ENCODE results near the gene CMIP. TPM values are rescaled to one million over a fixed set of nuclear protein-coding genes. Genes with fewer than 3 reads are reported as not detected.

Gene CMIP
- total RNA-seq, 1 donor from 2014 or later: 163 TPM

DNA sequence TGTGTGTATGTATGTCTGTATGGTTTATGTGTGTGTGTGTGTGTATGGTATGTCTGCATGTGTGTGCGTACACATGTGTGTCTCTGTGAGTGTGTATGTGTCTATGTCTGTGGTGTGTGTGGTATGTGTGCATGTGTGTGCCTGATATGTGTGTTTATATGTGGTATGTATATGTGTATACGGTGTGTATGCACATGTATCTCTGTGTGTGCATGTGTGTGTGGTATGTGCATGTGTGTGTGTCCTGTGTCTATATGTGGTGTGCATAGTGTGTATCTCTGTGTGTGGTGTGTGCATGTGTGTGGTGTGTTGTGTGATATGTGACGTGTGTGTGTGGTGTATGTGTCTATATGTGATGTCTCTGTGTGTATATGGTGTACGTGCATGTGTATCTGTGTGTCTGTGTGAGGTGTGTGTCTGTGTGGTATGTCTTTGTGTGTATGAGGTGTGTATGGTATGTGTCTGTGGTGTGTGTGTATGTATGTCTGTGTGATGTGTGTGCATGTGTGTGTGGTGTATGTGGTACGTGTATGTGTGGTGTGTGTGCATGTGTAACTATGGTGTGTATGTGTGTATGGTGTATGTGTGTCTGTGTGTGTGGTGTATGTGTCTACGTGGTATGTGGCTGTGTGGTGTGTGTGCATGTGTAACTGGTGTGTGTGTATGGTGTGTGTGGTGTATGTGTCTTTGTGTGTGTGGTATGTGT, 170.2 kb downstream of the CMIP start:
- H3K27me3 Mint-ChIP-seq (ENCODE audit: unreplicated experiment): peaks cover 9% of the 10 kb centered on the region
- peaks cover 7% of the 10 kb centered on the region for H3K9me3 Mint-ChIP-seq (ENCODE audit: unreplicated experiment)
- no peak overlapping the region for H3K4me3 Mint-ChIP-seq (ENCODE audit: unreplicated experiment)
- DNase-seq: no peak
- no peak overlapping the region for H3K27ac Mint-ChIP-seq (ENCODE audit: unreplicated experiment)
- H3K4me1 Mint-ChIP-seq (ENCODE audit: low read depth, unreplicated experiment): peaks cover 11% of the 10 kb centered on the region
- TF ChIP-seq, protein P1, sequence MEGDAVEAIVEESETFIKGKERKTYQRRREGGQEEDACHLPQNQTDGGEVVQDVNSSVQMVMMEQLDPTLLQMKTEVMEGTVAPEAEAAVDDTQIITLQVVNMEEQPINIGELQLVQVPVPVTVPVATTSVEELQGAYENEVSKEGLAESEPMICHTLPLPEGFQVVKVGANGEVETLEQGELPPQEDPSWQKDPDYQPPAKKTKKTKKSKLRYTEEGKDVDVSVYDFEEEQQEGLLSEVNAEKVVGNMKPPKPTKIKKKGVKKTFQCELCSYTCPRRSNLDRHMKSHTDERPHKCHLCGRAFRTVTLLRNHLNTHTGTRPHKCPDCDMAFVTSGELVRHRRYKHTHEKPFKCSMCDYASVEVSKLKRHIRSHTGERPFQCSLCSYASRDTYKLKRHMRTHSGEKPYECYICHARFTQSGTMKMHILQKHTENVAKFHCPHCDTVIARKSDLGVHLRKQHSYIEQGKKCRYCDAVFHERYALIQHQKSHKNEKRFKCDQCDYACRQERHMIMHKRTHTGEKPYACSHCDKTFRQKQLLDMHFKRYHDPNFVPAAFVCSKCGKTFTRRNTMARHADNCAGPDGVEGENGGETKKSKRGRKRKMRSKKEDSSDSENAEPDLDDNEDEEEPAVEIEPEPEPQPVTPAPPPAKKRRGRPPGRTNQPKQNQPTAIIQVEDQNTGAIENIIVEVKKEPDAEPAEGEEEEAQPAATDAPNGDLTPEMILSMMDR (IDR thresholded peaks at IDR 0.05; ENCODE audit: partially characterized antibody, unreplicated experiment): no peak
- H3K36me3 Mint-ChIP-seq (ENCODE audit: unreplicated experiment): no peaks in the 10 kb centered on the region

DNA sequence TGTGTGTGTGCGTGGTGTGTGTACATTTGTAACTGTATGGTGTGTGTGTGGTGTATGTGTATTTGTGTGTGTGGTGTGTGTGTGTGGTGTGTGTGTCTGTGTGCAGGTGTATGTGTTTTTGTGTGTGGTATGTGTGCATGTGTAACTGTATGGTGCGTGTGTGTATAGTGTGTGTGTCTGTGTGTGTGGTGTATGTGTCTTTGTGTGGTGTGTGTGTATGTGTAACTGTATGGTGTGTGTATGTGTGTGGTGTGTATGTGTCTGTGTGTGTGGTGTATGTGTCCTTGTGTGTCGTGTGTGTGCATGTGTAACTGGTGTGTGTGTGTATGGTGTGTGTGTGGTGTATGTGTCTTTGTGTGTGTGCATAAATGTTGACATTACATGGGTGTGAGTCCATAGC, 170.8 kb downstream of the CMIP start:
- TF ChIP-seq, protein P1 (IDR thresholded peaks at IDR 0.05; ENCODE audit: partially characterized antibody, unreplicated experiment): no peak
- Mint-ChIP-seq H3K4me1 (ENCODE audit: low read depth, unreplicated experiment) (peaks cover 10% of the 10 kb centered on the region), H3K27ac (ENCODE audit: unreplicated experiment) (no peak overlapping the region), H3K4me3 (ENCODE audit: unreplicated experiment) (no peak overlapping the region), H3K9me3 (ENCODE audit: unreplicated experiment) (peaks cover 9% of the 10 kb centered on the region), H3K36me3 (ENCODE audit: unreplicated experiment) (no peaks in the 10 kb centered on the region), H3K27me3 (ENCODE audit: unreplicated experiment) (peaks cover 10% of the 10 kb centered on the region)
- no peak for DNase-seq

DNA sequence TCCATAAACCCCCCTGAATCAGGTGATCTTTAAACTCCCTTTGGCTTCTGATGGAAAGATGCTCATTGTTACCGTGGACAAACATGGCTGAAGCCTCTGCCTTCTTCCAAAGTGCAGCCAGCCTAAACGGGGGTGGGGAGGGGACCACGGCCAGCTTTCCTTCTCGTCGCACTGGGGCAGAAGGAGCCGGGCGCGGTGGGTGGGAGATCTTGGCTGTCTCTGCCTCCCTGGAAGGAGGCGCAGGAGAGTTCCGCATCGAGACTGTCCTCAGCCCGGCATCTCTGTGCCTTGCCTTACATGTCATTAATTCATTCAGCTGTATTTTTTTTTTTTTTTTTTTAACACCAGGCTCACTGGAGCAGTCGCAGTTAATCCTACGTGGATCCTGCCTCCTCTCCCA, 171.2 kb downstream of the CMIP start:
- Mint-ChIP-seq H3K27ac (ENCODE audit: unreplicated experiment) (no peak overlapping the region), H3K4me3 (ENCODE audit: unreplicated experiment) (no peak overlapping the region), H3K9me3 (ENCODE audit: unreplicated experiment) (peaks cover 7% of the 10 kb centered on the region), H3K27me3 (ENCODE audit: unreplicated experiment) (peaks cover 11% of the 10 kb centered on the region), H3K4me1 (ENCODE audit: low read depth, unreplicated experiment) (peaks cover 6% of the 10 kb centered on the region), H3K36me3 (ENCODE audit: unreplicated experiment) (no peaks in the 10 kb centered on the region)
- DNase-seq: no peak
- TF ChIP-seq, protein P1 (IDR thresholded peaks at IDR 0.05; ENCODE audit: partially characterized antibody, unreplicated experiment): no peak

DNA sequence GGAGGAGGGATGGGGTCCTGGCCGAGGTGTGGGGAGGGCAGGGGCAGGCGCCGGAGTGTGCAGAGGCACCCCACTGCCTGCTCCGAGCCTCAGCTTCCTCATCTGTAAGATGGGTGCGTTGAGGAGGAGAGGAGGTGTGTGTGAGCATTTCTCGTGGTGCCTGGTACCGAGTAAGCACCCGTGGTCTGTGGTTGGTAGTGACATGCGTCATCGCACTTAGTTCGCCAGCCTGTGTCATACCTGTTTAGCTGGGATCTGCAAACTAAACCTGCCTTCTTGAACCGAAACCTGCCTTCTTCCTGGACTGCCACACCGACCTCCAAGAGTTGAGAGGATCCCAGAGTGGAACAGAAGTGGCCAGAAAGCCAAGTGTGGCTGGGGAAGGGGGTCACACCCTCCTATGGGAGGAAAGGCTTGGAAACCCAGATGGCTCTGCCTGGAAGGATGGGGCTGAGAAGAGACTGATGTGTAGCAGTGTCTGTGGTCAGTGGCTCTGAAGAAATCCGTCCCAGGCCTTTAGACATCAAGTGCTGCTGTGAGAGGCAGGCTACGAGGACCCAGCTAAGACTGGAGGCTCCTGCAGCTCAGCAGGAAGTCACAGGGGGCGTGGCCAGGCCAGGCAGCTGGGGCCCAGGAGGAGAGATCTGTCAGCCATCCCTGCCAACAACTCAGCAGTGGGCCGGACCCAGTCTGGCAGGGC, 171.9 kb downstream of the CMIP start:
- no peak for DNase-seq
- TF ChIP-seq, protein P1 (IDR thresholded peaks at IDR 0.05; ENCODE audit: partially characterized antibody, unreplicated experiment): no peak
- peaks cover 6% of the 10 kb centered on the region for H3K4me1 Mint-ChIP-seq (ENCODE audit: low read depth, unreplicated experiment)
- H3K27ac Mint-ChIP-seq (ENCODE audit: unreplicated experiment): peak overlapping the region; percentile 24
- H3K27me3 Mint-ChIP-seq (ENCODE audit: unreplicated experiment): peaks cover 14% of the 10 kb centered on the region
- H3K4me3 Mint-ChIP-seq (ENCODE audit: unreplicated experiment): no peak overlapping the region
- peaks cover 7% of the 10 kb centered on the region for H3K9me3 Mint-ChIP-seq (ENCODE audit: unreplicated experiment)
- no peaks in the 10 kb centered on the region for H3K36me3 Mint-ChIP-seq (ENCODE audit: unreplicated experiment)

DNA sequence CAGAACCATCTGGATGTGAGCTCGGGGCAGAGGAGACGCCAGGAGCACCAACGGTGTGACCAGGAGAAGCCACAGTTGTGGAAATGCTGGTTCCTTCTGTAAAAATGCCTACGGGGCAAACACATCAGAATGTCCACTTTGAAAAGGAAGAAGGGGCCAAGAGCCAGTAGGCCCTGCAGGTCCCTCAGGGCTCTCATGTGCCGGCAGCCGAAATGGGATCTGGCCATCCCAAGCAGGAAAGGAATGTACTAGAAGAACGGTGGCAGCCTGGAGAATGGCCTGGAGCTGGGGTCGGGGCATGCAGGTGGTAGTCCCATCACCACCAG, 172.4 kb downstream of the CMIP start:
- Mint-ChIP-seq H3K36me3 (ENCODE audit: unreplicated experiment) (no peaks in the 10 kb centered on the region), H3K4me3 (ENCODE audit: unreplicated experiment) (no peak overlapping the region), H3K27me3 (ENCODE audit: unreplicated experiment) (peaks cover 16% of the 10 kb centered on the region), H3K4me1 (ENCODE audit: low read depth, unreplicated experiment) (peaks cover 6% of the 10 kb centered on the region), H3K27ac (ENCODE audit: unreplicated experiment) (peak overlapping the region; percentile 24), H3K9me3 (ENCODE audit: unreplicated experiment) (peaks cover 7% of the 10 kb centered on the region)
- DNase-seq: no peak
- TF ChIP-seq, protein P1 (IDR thresholded peaks at IDR 0.05; ENCODE audit: partially characterized antibody, unreplicated experiment): no peak

All from glutamatergic neuron (in vitro differentiated cells).